Airway epithelial cell (primary cell): ENCODE data around the gene AKT2. TPM values are rescaled to one million over a fixed set of nuclear protein-coding genes. Genes with fewer than 3 reads are reported as not detected.

Experiments
- total RNA-seq: library from RNA; depleted of rRNA; stranded (reverse); fragments of >200 nt; gene quantifications from 2 replicates; pipeline ENCODE4 v1.2.3, GENCODE V29; 2015

AKT2 gene
- 51.4 and 75.7 TPM in 2 replicates for total RNA-seq

DNA sequence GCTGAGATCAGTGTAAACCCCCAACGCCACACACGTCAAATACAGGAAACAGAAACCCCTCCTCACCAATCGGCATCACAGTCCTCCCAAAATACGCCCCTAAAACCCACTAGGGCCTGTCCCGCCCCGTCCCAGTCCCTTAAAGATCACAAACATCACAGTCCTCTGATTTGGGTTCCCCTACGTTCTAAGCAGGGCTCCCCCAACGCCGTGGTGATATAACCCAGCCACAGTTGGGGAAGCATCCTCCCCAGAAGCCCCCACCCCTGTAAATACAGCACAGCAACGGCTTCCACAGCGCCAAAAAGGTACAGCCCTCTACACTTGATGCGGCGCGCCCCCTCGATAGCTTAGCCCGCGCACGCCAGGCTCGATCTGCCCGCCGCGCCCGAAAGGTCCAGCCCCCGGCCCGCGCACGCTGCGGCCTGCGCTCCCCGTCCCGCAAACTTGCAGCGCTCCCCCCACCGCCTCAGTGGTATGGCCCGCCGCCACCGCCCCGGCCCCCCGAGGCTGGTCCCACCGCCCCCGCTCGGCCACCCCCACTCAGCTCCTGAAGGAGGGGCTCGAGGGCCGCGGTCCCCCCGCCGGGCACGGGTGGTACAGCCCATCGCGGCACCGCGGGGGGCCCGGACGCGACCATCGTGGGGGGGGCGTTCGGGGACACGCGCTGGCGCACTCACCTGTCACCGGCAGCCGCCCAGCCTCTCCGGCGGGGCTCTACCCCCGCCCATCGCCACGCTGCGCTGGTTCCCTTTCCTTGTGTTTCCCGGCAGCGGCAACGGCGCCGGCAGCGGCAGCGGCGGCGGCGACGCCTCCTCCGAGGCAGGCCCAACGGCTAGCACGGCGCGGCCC lies at the start of gene AKT2:
TSS of gene AKT2 (minus strand) at position 845 of the 852 bp plus-strand sequence. CDS start 20,078 bp downstream, outside the sequence.

DNA sequence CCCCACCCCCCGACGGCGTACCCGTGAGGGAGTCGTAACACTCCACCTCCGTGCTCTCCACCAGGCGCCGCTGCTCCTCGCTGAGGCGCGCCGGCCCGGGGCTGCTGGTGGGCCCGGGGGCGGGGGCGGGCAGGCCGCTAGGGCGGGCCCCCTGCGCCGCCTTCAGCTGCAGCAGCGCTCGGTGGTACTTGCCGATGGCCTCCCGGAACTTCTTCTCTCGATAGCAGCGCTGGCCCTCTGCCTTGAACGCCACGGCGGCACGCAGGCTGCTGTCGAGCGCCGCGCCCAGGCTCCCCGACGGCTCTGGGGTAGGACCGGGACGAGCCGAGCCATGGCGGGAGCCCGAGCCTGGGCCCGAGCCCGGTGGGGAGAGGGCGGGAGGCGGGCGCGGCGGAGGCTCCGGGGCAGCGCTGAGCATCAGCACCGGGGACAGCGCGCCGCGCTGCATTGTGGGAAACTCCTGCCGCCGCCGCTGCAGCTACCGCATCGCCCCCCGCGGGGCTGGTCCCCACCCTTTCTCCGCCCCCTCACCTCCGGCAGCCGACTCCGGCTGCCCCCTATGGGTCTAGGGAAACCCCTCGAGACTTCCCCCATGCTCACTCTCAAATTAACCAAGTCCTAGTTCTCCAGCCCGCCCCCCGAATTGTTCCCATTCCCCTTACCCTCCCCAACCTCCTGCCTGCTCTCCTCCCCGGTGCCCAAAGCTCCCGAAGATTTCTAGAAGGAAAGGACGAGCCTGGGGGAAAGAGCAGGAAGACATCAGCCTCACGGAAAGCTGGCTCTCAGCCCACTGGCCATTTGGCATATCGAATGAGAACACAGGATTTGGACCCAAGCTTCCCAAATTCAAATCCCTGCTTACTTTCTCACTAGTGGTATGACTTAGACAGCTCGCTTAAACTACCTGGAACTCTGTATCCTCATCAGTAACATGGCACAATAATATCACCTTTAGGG lies 66.9 kb downstream of the AKT2 start, which contains the start of gene TTC9B:
TSS of gene TTC9B (minus strand) at position 451 of the 957 bp plus-strand sequence. CDS start at position 448, 3 bp downstream.

GRCh38 chr19:40190891-40191835 lies 94.0 kb downstream of the AKT2 start, which contains the start of gene MAP3K10:
TSS of gene MAP3K10 (plus strand) at chr19:40191426. CDS start at chr19:40192032, 606 bp downstream.

Other genes starting within 250 kb of the AKT2 start
- 2.1 and 3.1 TPM in 2 replicates for gene ZNF780B, start 229.1 kb downstream of the AKT2 start, total RNA-seq
- gene ZNF780A, start 194.4 kb downstream of the AKT2 start, total RNA-seq: 8.3 and 12.6 TPM in 2 replicates
- 6.0 and 8.5 TPM in 2 replicates for gene MAP3K10, start 93.9 kb downstream of the AKT2 start, total RNA-seq
- gene TTC9B, start 67.0 kb downstream of the AKT2 start, total RNA-seq: not detected in 2 replicates
- gene CCNP, start 58.7 kb downstream of the AKT2 start, total RNA-seq: not detected in 2 replicates
- 5.9 and 19.9 TPM in 2 replicates for gene C19orf47, start 63.1 kb upstream of the AKT2 start, total RNA-seq
- 306 and 337 TPM in 2 replicates for gene PLD3, start 63.4 kb upstream of the AKT2 start, total RNA-seq
- gene HIPK4, start 104.8 kb upstream of the AKT2 start, total RNA-seq: not detected in 2 replicates
- 1.4 and 1.6 TPM in 2 replicates for gene PRX, start 128.0 kb upstream of the AKT2 start, total RNA-seq
- gene SERTAD1, start 140.6 kb upstream of the AKT2 start, total RNA-seq: 33.6 and 36.6 TPM in 2 replicates
- gene SERTAD3, start 159.0 kb upstream of the AKT2 start, total RNA-seq: 24.3 and 27.8 TPM in 2 replicates
- 191 and 239 TPM in 2 replicates for gene BLVRB, start 180.4 kb upstream of the AKT2 start, total RNA-seq
- gene SPTBN4, start 181.7 kb upstream of the AKT2 start, total RNA-seq: 0.07 and 0.28 TPM in 2 replicates